CD4-positive, alpha-beta memory T cell (primary cell): ENCODE measurements around the gene FCHSD1. TPM values are rescaled to one million over a fixed set of nuclear protein-coding genes. Genes with fewer than 3 reads are reported as not detected.

Experiments used
- CTCF ChIA-PET: fragments of 350-600 bp; sonication (Branson Sonifier 250); formaldehyde crosslinking; loops from one replicate; lab custom pipeline; 2021; ENCODE audit warnings: inconsistent platforms; ENCODE audit not compliant: partially characterized antibody; lab: Charles Lee
- POLR2A ChIA-PET: fragments of 350-600 bp; sonication (Branson Sonifier 250); formaldehyde crosslinking; loops from one replicate; lab custom pipeline; 2021; ENCODE audit not compliant: partially characterized antibody; lab: Charles Lee
- DNase-seq, 5 donors: peaks; one replicate each; pipeline versions ENCODE4 v3.0.0 to v3.0.0-alpha.2; 2020 to 2022; ENCODE audit warnings: mixed read lengths in 1 of 5
- H3K27ac ChIP-seq: one replicate; pipeline ENCODE4 v1.7.0; 2013; ENCODE audit warnings: low read depth, low read length
- H3K27me3 ChIP-seq: 2 replicates; pipeline ENCODE4 v1.7.0; 2013; ENCODE audit warnings: mild to moderate bottlenecking, low read length, moderate library complexity; ENCODE audit not compliant: insufficient read depth
- H3K36me3 ChIP-seq: 2 replicates; pipeline ENCODE4 v1.7.0; 2013; ENCODE audit warnings: mild to moderate bottlenecking, low read length, moderate library complexity; ENCODE audit not compliant: insufficient read depth
- H3K4me1 ChIP-seq: 2 replicates; pipeline ENCODE4 v1.7.0; 2013; ENCODE audit warnings: mild to moderate bottlenecking, low read length, moderate library complexity; ENCODE audit not compliant: insufficient read depth
- H3K4me3 ChIP-seq, 2 donors: one replicate each; pipeline ENCODE4 v1.7.0; 2013; ENCODE audit warnings: low read length in 2 of 2, mild to moderate bottlenecking in 1 of 2
- H3K9me3 ChIP-seq, 2 donors: one replicate each; pipeline ENCODE4 v1.7.0; 2013; ENCODE audit warnings: low read length in 2 of 2, control low read depth in 1 of 2; ENCODE audit not compliant: control insufficient read depth in 1 of 2
- H3K27ac Mint-ChIP-seq, 7 donors: one replicate each; pipeline ENCODE4 v1.8.0; 2020 to 2021; ENCODE audit warnings: mixed read lengths in 7 of 7, mild to moderate bottlenecking in 6 of 7, inconsistent platforms in 3 of 7, moderate library complexity in 3 of 7
- H3K27me3 Mint-ChIP-seq, 2 donors: one replicate each; pipeline ENCODE4 v1.8.0; 2020 to 2021; ENCODE audit warnings: mixed read lengths in 2 of 2
- H3K36me3 Mint-ChIP-seq, 2 donors: one replicate each; pipeline ENCODE4 v1.8.0; 2020 to 2021; ENCODE audit warnings: mixed read lengths in 2 of 2, inconsistent platforms in 1 of 2, mild to moderate bottlenecking in 1 of 2
- H3K4me1 Mint-ChIP-seq, 4 donors: one replicate each; pipeline ENCODE4 v1.8.0; 2020 to 2021; ENCODE audit warnings: mixed read lengths in 4 of 4, mild to moderate bottlenecking in 1 of 4
- H3K4me3 Mint-ChIP-seq, 8 donors: one replicate each; pipeline ENCODE4 v1.8.0; 2020 to 2021; ENCODE audit warnings: mixed read lengths in 8 of 8, mild to moderate bottlenecking in 7 of 8, moderate library complexity in 6 of 8, inconsistent platforms in 3 of 8
- H3K9me3 Mint-ChIP-seq, 8 donors: one replicate each; pipeline ENCODE4 v1.8.0; 2020 to 2021; ENCODE audit warnings: mixed read lengths in 8 of 8, mild to moderate bottlenecking in 5 of 8, inconsistent platforms in 3 of 8, moderate library complexity in 1 of 8
- intact Hi-C: fragments of 100-400 bp; cut with micrococcal nuclease; formaldehyde crosslinking; loops from one replicate; pipeline ENCODE4 v1.15.1; 2023
- polyA plus RNA-seq, 2 donors: library from polyadenylated mRNA; unstranded; fragments of 300-500 nt; fragmentation: Illumina TruSeq; gene quantifications; one replicate each; pipeline ENCODE4 v1.2.3, GENCODE V29; 2021
- total RNA-seq, 2 experiments: library from RNA; stranded (reverse); gene quantifications; one replicate each; pipeline ENCODE4 v1.2.3, GENCODE V29; 2021

The FCHSD1 gene
- total and polyA plus RNA-seq, 4 experiments from 2014 or later = 7.1 to 110 (median 58.0) TPM

- Mint-ChIP-seq H3K36me3 (peaks cover 9 to 35% of the 10 kb centered on the region in 2 donors), H3K9me3 (no peaks in the 10 kb centered on the region), H3K4me1 (peaks cover 63 to 95% (median 79%) of the 10 kb centered on the region in 4 donors), H3K27me3 (no peaks in the 10 kb centered on the region), H3K4me3 (peak overlapping the region; percentile 18 to 87 (median 62)), H3K27ac (peak overlapping the region; percentile 88 to 94 (median 90))
- peaks cover 98% of the 10 kb centered on the region for H3K4me1 ChIP-seq
- peak overlapping the region; percentile 72 for H3K27ac ChIP-seq
- no peaks in the 10 kb centered on the region for H3K27me3 ChIP-seq
- H3K4me3 ChIP-seq = peak overlapping the region in 1 of 2 donors; percentile 30
- ChIA-PET POLR2A (interaction anchor here (0.7 to 14.5 kb wide), 6 partner anchors 8 to 865 kb away, joined by 3 to 314 read pairs (median 18); partner anchors contain the start of genes DIAPH1, HDAC3 and RELL2), CTCF (interaction anchor here (1.1 to 11.1 kb wide), 7 partner anchors 9 to 96 kb away, joined by 3 to 169 read pairs (median 8); partner anchors contain the start of genes DIAPH1, HDAC3 and RELL2)
- H3K36me3 ChIP-seq = no peaks in the 10 kb centered on the region
- no peaks in the 10 kb centered on the region for H3K9me3 ChIP-seq
- intact Hi-C loops = no loop called here
- DNase-seq = no peak
Observed at GRCh38 chr5:141608557-141608956, 42.7 kb downstream of the FCHSD1 start.

- H3K4me3 Mint-ChIP-seq = peak overlapping the region; percentile 33 to 87 (median 62)
- H3K4me1 ChIP-seq = peaks cover 98% of the 10 kb centered on the region
- no peaks in the 10 kb centered on the region for H3K9me3 Mint-ChIP-seq
- H3K36me3 ChIP-seq = no peaks in the 10 kb centered on the region
- H3K9me3 ChIP-seq = no peaks in the 10 kb centered on the region
- peaks cover 62 to 95% (median 79%) of the 10 kb centered on the region in 4 donors for H3K4me1 Mint-ChIP-seq
- peaks cover 9 to 32% of the 10 kb centered on the region in 2 donors for H3K36me3 Mint-ChIP-seq
- intact Hi-C loops = no loop called here
- ChIA-PET POLR2A (interaction anchor here (0.9 to 14.5 kb wide), 5 partner anchors 8 to 30 kb away, joined by 3 to 314 read pairs (median 19); partner anchors contain the start of genes DIAPH1, HDAC3 and RELL2), CTCF (interaction anchor here (1.1 to 11.1 kb wide), 8 partner anchors 10 to 95 kb away, joined by 3 to 169 read pairs (median 7); partner anchors contain the start of genes DIAPH1, HDAC3 and RELL2)
- H3K27ac Mint-ChIP-seq = peak overlapping the region; percentile 89 to 95 (median 93)
- no peaks in the 10 kb centered on the region for H3K27me3 Mint-ChIP-seq
- no peaks in the 10 kb centered on the region for H3K27me3 ChIP-seq
- DNase-seq = no peak
- peak overlapping the region; percentile 72 for H3K27ac ChIP-seq
- peak overlapping the region in 1 of 2 donors; percentile 30 for H3K4me3 ChIP-seq
Observed at GRCh38 chr5:141608046-141608445, 43.2 kb downstream of the FCHSD1 start.

- peak; percentile 85 to 93 (median 87) for DNase-seq
- no peaks in the 10 kb centered on the region for H3K27me3 ChIP-seq
- peak overlapping the region; percentile 13 to 34 for H3K4me3 ChIP-seq
- peaks cover 97% of the 10 kb centered on the region for H3K4me1 ChIP-seq
- H3K9me3 Mint-ChIP-seq = no peaks in the 10 kb centered on the region
- no peaks in the 10 kb centered on the region for H3K9me3 ChIP-seq
- ChIA-PET CTCF (interaction anchor here (1.4 to 11.1 kb wide), 4 partner anchors 12 to 42 kb away, joined by 4 to 169 read pairs (median 91); partner anchors contain the start of genes DIAPH1, HDAC3 and RELL2), POLR2A (interaction anchor here (0.7 to 14.5 kb wide), 9 partner anchors 8 to 77 kb away, joined by 3 to 314 read pairs (median 4); partner anchors contain the start of genes DIAPH1, HDAC3 and RELL2)
- peaks cover 0 to 17% of the 10 kb centered on the region in 2 donors for H3K36me3 Mint-ChIP-seq
- peak overlapping the region; percentile 67 to 87 (median 81) for H3K4me3 Mint-ChIP-seq
- H3K27me3 Mint-ChIP-seq = no peaks in the 10 kb centered on the region
- peak overlapping the region; percentile 72 for H3K27ac ChIP-seq
- peaks cover 62 to 95% (median 79%) of the 10 kb centered on the region in 4 donors for H3K4me1 Mint-ChIP-seq
- H3K36me3 ChIP-seq = no peaks in the 10 kb centered on the region
- intact Hi-C loops = loop anchor here (1.0 kb wide), 3 partner anchors 13 to 31 kb away; partner anchors contain the start of genes HDAC3 and RELL2
- H3K27ac Mint-ChIP-seq = peak overlapping the region; percentile 89 to 95 (median 93)
Observed at GRCh38 chr5:141605523-141606277, 45.5 kb downstream of the FCHSD1 start.

- ChIA-PET CTCF (interaction anchor here (1.5 to 11.1 kb wide), 4 partner anchors 12 to 357 kb away, joined by 4 to 169 read pairs (median 86); partner anchors contain the start of gene DIAPH1), POLR2A (interaction anchor here (1.2 to 14.5 kb wide), 4 partner anchors 11 to 47 kb away, joined by 7 to 314 read pairs (median 53); partner anchors contain the start of genes DIAPH1, FCHSD1, HDAC3 and RELL2)
- DNase-seq = peak in 1 of 5 donors; percentile 10
- H3K9me3 Mint-ChIP-seq = no peaks in the 10 kb centered on the region
- peak overlapping the region; percentile 89 to 96 (median 93) for H3K27ac Mint-ChIP-seq
- H3K4me1 Mint-ChIP-seq = peaks cover 68 to 98% (median 82%) of the 10 kb centered on the region in 4 donors
- Histone ChIP-seq H3K36me3 (no peaks in the 10 kb centered on the region), H3K27ac (peak overlapping the region; percentile 72), H3K4me3 (peak overlapping the region; percentile 2 to 25), H3K4me1 (peaks cover 98% of the 10 kb centered on the region), H3K27me3 (no peaks in the 10 kb centered on the region), H3K9me3 (no peaks in the 10 kb centered on the region)
- H3K4me3 Mint-ChIP-seq = peak overlapping the region; percentile 45 to 87 (median 80)
- no peaks in the 10 kb centered on the region for H3K27me3 Mint-ChIP-seq
- intact Hi-C loops = no loop called here
- H3K36me3 Mint-ChIP-seq = peaks cover 0 to 11% of the 10 kb centered on the region in 2 donors
Observed at GRCh38 chr5:141603923-141604717, 47.1 kb downstream of the FCHSD1 start.

GRCh38 chr5:141602606-141603005 is 48.6 kb downstream of the FCHSD1 start:
- Histone ChIP-seq H3K36me3 (no peaks in the 10 kb centered on the region), H3K27ac (peak overlapping the region; percentile 72), H3K4me3 (no peak overlapping the region), H3K9me3 (no peaks in the 10 kb centered on the region), H3K4me1 (peaks cover 98% of the 10 kb centered on the region), H3K27me3 (no peaks in the 10 kb centered on the region)
- H3K4me1 Mint-ChIP-seq = peaks cover 70 to 98% (median 84%) of the 10 kb centered on the region in 4 donors
- intact Hi-C loops = no loop called here
- peaks cover 0 to 10% of the 10 kb centered on the region in 2 donors for H3K36me3 Mint-ChIP-seq
- CTCF ChIA-PET = interaction anchor here (0.8 to 11.1 kb wide), 3 partner anchors 11 to 23 kb away, joined by 3 to 169 read pairs (median 166); partner anchors contain the start of gene DIAPH1
- H3K9me3 Mint-ChIP-seq = no peaks in the 10 kb centered on the region
- POLR2A ChIA-PET = interaction anchor here (0.6 to 14.5 kb wide), 5 partner anchors 10 to 555 kb away, joined by 3 to 314 read pairs (median 53); partner anchors contain the start of genes DIAPH1, HDAC3 and RELL2
- H3K27me3 Mint-ChIP-seq = no peaks in the 10 kb centered on the region
- no peak for DNase-seq
- H3K4me3 Mint-ChIP-seq = peak overlapping the region; percentile 17 to 83 (median 68)
- peak overlapping the region; percentile 89 to 95 (median 91) for H3K27ac Mint-ChIP-seq
